HG03139 (cell line): ENCODE data around the gene MAP3K19.
"Not testable (repeated sequence)": the region's sequence is repeated elsewhere in the genome, so short reads cannot be mapped to it uniquely, and the experiment has no call there.

Experiments
- ATAC-seq: cut with Tn5 transposase; IDR thresholded peaks from one replicate; pipeline ENCODE4 v1.9.1; 2021; ENCODE audit not compliant: unreplicated experiment

The MAP3K19 gene

GRCh38 chr2:135047300-135047699 is at the start of gene MAP3K19:
Gene MAP3K19, minus strand, starts transcription at chr2:135047447. Its CDS starts 22,800 bp downstream, at chr2:135024647.
- no peak for ATAC-seq

- no peak for ATAC-seq
Observed at GRCh38 chr2:135096665-135097446, 49.6 kb upstream of the MAP3K19 start.

- no peak for ATAC-seq
Observed at GRCh38 chr2:135095591-135095990, 48.3 kb upstream of the MAP3K19 start.

GRCh38 chr2:135094508-135094907 is 47.3 kb upstream of the MAP3K19 start:
- ATAC-seq, result no peak

- no peak for ATAC-seq
Observed at GRCh38 chr2:135093670-135094330, 46.6 kb upstream of the MAP3K19 start.

- ATAC-seq, result no peak
Observed at GRCh38 chr2:135093193-135093592, 45.9 kb upstream of the MAP3K19 start.

- no peak for ATAC-seq
Observed at GRCh38 chr2:135091681-135092080, 44.4 kb upstream of the MAP3K19 start.

GRCh38 chr2:135089597-135089996 is 42.4 kb upstream of the MAP3K19 start:
- not testable (repeated sequence) for ATAC-seq

GRCh38 chr2:135086222-135086621 is 39.0 kb upstream of the MAP3K19 start:
- ATAC-seq, result no peak

- ATAC-seq, result no peak
Observed at GRCh38 chr2:135078417-135078816, 31.2 kb upstream of the MAP3K19 start.

- no peak for ATAC-seq
Observed at GRCh38 chr2:135076556-135076955, 29.3 kb upstream of the MAP3K19 start.

- no peak for ATAC-seq
Observed at GRCh38 chr2:135074216-135074615, 27.0 kb upstream of the MAP3K19 start.

GRCh38 chr2:135072125-135072997 is 25.1 kb upstream of the MAP3K19 start:
- ATAC-seq, result no peak

GRCh38 chr2:135066710-135067109 is 19.5 kb upstream of the MAP3K19 start:
- ATAC-seq, result no peak

GRCh38 chr2:135064149-135064548 is 16.9 kb upstream of the MAP3K19 start:
- no peak for ATAC-seq

- ATAC-seq, result no peak
Observed at GRCh38 chr2:135063210-135063609, 16.0 kb upstream of the MAP3K19 start.

- ATAC-seq, result no peak
Observed at GRCh38 chr2:135059577-135059976, 12.3 kb upstream of the MAP3K19 start.

GRCh38 chr2:135056790-135057189 is 9.5 kb upstream of the MAP3K19 start:
- ATAC-seq, result no peak

- ATAC-seq, result no peak
Observed at GRCh38 chr2:135055182-135055786, 8.0 kb upstream of the MAP3K19 start.

- peak; percentile 21 for ATAC-seq
Observed at GRCh38 chr2:135052997-135053474, 5.8 kb upstream of the MAP3K19 start.
